SW480 (cell line): Measurements from ENCODE around the gene CPSF6.
A peak's percentile ranks its signal among the peaks of the same experiment; 100 is the strongest.
"Not testable (repeated sequence)": the region's sequence is repeated elsewhere in the genome, so short reads cannot be mapped to it uniquely, and the experiment has no call there.

ENCODE experiments used
- DNase-seq: peaks from one replicate; pipeline ENCODE4 v3.0.0-alpha.2; 2016; ENCODE audit warnings: low spot score

The CPSF6 gene

DNA sequence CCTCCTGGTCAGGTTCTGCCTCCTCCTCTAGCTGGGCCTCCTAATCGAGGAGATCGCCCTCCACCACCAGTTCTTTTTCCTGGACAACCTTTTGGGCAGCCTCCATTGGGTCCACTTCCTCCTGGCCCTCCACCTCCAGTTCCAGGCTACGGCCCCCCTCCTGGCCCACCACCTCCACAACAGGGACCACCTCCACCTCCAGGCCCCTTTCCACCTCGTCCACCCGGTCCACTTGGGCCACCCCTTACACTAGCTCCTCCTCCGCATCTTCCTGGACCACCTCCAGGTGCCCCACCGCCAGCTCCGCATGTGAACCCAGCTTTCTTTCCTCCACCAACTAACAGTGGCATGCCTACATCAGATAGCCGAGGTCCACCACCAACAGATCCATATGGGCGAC, 19.3 kb downstream of the CPSF6 start:
- DNase-seq: no peak

DNA sequence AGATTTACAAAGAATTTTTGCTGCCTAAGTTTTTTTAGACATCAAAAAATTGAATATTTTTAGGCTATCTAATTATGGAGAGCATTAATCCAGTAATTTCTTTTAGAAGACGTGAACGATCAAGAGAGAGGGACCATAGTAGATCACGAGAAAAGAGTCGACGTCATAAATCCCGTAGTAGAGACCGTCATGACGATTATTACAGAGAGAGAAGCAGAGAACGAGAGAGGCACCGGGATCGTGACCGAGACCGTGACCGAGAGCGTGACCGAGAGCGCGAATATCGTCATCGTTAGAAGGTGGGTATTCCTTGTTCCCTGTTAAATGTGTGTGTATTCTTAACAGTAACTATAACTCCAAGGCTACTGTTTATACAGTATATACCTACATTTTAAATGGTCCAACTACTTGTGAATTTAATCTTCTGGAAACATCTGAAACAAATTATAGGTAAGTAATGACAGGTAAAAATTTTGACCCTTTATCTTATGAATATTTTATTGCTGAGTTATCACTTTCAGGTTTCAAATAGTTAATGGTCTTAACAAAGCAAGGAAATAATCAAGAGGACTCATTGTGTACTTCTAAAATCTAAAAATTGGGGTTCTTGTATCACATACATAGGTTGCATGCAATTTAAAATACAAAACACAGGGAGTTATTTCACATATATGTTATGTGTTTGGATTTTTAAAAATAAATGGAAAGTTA, 23.1 kb downstream of the CPSF6 start:
- no peak for DNase-seq

DNA sequence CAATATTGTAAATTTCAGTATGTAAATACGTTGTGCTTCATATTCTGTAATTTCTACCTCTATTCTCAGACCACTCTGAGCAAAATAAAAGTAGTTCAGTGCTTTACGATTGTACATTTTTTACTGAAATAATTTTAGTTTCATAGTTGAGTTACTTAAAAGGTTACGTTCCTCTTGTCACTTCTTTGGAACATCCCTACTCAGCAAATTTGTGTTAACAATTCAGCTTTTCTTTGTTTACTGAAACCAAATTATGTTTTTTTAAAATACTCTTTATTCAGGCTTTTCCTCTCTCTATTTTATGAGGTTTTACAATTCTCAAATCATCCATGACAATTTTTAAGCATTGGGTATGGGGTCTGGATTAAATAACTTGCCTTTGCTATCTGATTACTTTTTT, 25.8 kb downstream of the CPSF6 start:
- no peak for DNase-seq

DNA sequence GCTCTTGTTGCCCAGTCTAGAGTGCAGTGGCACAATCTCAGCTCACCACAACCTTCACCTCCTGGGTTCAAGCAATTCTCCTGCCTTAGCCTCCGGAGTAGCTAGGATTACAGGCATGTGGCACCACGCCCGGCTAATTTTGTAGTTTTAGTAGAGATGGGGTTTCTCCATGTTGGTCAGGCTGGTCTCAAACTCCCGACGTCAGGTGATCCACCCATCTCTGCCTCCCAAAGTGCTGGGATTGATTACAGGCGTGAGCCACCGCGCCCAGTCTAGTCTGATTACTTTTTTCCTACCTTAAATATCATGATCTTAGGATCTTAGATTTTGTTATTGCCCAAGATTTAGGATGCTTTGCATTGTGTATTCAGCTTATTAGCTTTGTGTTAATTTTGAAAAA, 26.3 kb downstream of the CPSF6 start:
- not testable (repeated sequence) for DNase-seq

DNA sequence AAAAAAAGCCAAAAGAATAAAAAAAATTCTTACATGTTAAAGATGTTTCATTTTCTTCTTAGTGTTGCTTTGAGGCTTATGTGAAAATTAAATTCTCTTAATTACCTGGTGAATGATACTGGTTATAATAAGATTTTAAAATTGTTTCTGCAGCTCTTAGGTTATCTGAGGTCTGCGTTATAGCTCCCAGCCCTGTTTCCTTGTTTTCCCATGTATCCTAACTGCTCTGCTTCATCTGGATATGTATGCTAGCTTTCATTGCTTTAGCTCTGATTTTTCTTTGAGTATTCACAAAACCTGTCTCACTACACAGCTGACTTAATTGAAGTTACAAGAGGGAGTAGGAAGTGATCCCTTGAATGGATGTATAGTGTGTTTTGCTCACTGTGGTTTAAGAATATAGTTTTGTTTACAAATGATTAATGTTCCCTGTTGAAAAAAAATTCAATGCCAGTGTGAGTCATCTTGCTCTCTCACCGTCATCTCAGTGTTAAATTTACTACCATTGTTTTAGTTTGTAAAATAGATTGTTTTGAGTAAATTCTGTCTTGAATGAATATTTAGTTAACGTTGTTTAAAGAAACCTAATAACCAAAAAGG, 26.8 kb downstream of the CPSF6 start:
- peak; percentile 11 for DNase-seq

DNA sequence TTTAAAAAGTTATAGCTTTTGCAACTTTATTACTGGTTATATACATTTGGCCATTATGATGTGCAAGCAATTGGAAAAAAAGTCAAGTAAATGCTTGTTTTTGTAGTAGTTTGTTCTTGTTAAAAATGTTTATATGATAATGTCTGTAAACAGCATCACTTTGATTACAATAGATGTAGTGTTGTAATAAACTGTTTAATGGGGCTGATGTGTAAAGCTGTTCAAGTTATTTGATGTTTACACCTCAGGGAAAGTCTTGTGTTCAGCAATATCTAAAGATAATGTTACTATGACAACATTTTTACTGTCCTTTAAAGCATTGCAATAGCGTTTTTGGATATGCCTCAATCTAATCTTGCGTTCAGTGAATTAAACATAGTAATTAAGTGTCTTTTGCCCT, 30.4 kb downstream of the CPSF6 start:
- no peak for DNase-seq

DNA sequence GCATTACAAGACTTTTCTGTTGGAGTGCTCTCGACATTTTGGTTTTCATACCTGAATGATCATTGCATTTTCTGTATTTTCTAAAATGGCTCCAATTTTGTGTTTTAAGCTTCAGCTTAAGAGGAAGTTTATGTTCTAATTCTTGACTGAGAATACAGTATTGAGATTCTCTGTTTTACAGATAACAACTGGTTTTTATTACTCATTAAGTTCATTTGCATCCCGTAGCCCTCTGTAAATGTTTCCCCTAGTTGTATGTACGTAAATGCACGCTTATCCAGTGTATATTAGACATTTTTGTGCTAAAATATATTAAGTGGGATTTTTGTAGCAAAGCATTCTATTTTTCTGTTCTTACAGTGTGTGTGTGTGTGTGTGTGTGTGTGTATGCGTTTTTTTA, 33.1 kb downstream of the CPSF6 start:
- DNase-seq: no peak

DNA sequence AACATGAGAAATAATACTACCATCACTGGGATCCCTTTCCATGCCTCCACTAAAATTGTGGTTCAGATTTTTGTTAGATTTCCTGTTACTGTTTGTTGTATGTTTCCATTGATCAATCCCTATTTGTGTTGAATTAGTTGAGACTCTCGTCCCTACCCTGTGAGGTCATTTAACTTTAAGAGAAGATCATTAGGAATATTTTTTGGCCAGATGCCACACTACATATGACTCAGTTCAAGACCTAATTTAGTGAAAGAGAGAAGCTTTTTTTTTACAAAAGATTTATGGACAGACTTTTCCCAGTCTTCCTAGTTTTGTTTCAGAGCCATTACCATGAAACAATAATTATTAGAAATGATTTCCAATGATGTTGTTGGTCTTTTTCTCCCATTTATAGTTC, 35.5 kb downstream of the CPSF6 start:
- no peak for DNase-seq

DNA sequence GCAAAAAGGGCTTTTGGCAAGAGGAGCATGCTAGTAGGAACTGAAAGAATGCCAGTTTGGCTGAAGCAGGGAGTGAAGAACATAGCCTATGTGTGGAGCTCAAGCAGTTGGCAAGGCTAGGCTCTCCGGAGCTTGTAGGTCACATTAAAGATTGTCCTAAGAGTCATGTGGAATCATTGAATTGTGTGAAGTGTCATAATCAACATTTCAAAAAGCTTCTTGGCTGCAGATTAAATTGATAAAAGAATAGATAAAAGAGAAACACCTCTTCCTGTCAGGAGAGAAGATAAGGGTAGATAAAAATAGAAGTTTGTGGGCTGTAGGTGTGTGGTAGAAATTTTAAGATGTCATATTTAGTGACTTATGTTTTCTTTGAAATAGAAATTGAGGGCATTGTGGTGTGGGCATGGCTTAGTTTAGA, 36.1 kb downstream of the CPSF6 start:
- no peak for DNase-seq

DNA sequence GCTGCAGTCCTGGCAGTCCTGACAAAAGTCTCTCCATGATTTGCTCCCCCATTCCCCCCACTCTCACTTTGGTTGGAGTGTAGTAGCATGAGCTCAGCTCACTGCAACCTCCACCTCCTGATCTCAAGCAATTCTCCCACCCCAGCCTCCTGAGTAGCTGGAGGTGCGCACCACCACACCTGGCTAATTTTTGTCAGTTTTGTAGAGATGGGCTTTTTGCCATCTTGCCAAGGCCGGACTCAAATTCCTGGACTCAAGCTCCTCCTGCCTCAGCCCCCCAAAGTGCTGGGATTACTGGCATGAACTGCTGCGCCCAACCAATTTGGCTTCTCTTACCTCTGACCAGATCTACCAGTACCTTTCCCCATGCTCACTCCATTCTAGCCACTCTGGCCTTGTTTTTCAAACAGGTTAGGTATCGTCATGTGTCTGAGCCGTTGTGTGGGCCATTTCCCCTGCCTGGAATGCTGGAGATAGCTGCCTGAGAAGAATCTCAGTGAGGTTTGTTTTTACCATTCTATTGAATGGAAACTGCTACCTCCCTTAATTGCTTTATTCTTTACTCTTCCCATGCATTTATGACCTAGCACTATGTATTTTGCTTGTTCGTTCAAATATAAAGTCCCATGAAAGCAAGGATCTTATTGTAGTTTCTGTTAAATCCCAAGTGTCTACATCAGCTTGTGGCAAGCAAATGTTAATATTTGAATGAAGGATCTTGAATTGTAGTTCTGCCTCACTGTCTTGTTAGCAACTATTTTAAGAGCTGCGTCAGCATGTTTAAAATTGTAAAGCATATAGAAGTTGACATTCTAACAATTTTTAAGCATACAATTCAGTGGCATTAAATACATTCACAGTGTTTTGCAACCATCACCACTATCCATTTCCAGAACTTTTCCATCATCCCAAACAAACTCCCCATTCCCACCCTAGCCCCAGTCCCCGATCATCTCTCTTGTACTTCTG, 39.7 kb downstream of the CPSF6 start:
- no peak for DNase-seq

DNA sequence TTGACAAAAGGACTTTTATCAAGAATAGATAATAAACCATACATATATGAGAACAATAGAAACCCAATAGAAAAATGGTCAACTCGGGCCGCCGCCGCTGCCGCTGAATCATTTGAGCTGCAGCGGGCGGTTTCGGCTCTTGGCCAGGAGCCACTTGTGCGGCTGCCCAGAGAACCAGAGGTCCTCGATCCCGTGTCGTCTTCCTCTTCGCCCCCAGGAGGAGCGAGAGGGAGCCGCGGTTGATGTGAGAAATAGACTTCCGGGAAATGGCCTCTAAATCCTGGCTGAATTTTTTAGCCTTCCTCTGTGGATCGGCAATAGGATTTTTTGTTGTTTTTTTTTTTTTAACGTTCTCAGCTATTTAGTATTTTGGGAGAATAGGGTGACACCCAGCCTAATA, 44.8 kb downstream of the CPSF6 start:
- DNase-seq: peak; percentile 61

DNA sequence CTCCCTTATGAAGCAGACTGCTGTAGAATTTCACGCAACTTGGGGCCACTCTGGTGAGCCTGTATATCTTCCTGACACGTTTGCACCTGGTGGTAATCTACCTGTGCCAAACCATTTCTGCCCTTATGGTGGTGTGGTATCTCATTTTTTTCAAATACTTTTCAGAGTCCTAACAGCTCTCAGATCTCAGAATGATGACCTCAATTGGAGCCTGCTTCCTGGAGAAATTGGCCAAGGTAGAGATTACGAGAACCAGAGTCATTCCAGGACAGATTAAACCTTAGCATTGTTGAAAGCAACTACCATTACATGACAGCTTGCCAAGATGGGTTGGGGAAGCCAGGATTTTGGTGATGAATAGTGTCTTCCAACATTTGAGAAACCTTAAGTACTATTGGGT, 48.2 kb downstream of the CPSF6 start:
- no peak for DNase-seq

DNA sequence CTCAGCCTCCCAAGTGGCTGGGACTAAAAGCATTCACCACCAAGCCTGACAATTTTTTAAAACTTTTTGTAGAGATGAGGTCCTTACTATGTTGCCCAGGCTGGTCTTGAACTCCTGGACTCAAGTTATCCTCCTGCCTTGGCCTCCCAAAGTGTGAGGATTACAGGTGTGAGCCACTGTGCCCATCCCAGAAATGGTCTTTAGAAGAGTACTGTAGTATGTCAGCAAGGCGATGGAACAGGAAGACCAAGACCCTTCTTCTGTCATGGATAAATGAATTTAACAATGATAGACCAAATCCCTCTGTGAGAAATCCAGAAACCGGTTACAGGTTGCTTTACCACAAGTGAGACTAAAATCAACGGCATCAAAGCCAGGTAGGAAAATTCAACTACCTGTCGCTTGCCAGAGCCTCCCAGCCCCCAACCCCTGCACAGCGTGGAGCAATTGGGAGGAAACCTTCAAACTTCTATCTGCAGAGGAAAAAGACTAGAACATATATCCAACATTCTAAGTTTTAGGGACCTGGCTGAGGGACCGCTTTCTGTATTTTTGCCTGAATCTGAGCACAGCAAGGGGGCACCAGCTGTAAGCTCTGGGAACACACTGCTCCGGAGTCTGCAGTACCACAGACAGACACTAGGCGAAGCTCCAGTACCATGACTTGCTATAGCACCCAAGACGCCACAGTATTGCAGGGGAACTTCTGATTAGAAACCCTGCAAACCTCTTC, 51.3 kb downstream of the CPSF6 start:
- DNase-seq: peak; percentile 71

DNA sequence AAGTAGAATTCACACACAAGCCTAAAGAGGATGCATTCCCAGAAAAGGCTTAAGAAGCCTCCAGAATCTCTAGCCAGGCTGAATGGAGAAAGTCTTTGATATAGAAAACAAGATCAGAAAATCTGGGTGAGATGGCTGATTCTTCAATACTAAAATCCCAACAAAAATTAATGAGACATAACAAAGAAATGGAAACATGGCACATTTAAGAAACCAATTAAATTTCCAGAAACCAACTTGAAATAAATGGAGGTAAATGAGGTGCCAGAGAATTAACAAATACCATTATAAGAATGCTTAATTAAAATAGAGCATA, 51.9 kb downstream of the CPSF6 start:
- DNase-seq: no peak

DNA sequence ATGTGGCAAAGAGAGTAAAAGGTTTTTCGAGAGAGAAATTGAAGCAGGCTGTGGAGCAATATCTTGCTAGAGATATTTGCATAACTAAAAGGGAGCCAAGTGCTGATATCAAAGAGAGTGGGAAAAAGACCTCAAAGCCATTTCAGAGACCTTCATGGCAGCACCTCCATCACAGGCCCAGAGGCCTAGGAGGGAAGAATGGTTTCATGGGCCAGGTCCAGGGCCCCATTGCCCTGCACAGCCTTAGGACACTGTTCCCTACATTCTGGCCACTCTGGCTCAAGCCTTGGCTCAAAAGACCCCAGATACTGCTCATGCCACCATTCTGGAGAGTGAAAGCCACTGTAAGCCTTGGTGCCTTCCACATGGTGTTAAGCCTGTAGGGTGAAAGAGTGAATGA, 58.8 kb downstream of the CPSF6 start:
- DNase-seq: no peak

DNA sequence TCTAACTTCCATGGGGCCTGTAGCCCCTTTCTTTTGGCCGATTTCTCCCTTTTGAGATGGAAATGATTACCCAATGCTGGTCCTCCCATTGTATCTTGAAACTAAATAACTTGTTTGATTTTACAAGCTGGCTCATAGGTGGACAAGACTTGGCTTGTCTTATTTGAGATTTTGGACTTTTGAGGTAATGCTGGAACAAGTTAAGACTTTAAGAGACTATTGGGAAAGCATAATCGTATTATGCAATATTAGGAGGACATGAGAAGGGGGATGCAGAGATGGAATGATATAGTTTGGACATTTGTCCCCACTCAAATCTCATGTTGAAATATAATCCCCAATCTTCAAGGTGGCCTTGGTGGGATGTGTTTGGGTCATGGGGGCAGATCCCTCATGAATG, 59.6 kb downstream of the CPSF6 start:
- DNase-seq: no peak

DNA sequence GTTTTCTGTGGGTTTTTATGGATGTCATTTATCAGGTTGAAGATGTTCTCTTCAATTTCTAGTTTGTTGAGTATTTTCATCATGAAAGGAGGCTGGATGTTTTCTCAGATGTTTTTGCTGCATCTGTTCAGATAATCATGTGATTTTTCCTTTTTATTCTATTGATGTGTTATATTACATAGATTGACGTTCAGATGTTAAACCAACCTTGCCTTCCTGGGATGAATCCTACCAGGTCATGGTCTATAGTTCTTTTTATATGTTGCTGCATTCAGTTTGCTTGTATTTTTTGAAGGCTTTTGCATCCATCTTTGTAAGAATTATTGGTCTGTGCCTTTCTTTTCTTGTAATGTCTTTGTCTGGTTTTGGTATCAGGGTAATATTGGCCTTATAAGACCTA, 64.9 kb downstream of the CPSF6 start:
- DNase-seq: no peak

DNA sequence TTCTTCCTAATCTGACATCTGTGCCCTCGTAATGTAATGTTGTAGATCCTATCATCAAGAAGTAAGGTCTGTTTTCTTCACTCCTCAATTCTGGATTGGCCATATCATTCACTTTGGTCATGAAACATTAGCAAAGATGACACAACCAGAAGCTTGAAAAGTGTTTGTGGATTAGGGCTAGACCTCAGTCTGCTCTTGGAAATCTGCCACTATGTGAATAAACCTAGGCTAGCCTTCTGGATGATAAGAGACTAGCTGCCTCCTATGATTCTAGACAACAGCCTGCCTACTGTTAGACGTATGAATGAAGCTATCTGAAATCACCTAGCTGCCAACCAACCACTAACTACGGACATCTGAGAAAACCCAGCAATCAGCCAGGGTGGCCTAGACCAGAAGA, 70.1 kb downstream of the CPSF6 start:
- no peak for DNase-seq

DNA sequence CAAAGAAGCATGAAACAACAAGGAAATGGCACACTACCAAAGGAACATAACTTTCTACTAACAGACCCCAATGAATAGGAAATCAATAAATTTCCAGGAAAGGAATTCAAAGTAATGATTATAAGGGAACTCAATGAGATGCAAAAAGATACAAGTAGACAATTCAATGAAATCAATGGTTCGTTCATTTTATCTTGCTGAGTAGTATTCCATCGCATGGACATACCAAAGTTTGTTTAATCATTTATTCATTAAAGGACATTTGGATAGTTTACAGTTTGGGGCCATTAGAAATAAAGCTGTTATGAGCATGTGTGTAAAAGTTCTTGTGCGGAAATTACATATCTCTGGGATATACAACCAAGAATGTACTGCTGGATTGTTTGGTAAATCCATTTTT, 73.8 kb downstream of the CPSF6 start:
- no peak for DNase-seq

DNA sequence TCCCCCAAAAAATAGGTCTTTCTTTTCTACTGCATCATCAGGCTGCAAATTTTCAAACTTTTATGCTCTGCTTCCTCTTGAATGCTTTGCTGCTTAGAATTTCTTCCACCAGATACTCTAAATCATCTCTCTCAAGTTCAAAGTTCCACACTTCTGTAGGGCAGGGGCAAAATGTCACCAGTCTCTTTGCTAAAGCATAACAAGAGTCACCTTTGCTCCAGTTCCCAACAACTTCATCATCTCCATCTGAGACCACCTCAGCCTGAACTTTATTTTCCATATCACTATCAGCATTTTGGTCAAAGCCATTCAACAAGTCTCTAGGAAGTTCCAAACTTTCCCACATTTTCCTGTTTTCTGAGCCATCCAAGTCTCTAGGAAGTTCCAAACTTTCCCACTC, 77.4 kb downstream of the CPSF6 start:
- not testable (repeated sequence) for DNase-seq

DNA sequence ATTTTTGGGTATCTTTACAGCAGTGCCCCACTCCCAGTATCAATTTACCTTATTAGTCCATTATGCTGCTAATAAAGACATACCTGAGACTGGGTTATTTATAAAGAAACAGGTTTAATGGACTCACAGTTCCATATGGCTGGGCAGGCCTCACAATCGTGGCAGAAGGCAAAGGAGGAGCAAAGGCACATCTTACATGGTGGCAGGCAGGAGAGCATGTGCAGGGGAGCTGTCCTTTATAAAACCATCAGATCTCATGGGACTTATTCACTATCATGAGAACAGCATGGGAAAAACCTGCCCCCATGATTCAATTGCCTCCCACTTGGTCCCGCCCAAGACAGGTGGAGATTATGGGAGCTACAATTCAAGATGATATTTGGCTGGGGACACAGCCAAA, 77.9 kb downstream of the CPSF6 start:
- DNase-seq: not testable (repeated sequence)

DNA sequence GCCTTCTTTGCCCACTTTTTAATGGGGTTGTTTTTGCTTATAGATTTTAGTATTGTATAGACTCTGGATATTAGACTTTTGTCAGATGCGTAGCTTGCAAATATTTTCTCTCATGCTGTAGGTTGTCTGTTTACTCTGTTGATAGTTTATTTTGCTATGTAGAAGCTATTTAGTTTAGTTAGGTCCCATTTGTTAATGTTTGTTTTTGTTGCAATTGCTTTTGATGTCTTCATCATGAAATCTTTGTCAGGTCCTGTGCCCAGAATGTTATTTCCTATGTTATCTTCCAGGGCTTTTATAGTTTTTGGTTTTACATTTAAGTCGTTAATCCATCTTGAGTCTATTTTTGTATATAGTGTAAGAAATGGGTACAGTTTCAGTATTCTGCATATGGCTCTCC, 78.9 kb downstream of the CPSF6 start:
- DNase-seq: no peak

DNA sequence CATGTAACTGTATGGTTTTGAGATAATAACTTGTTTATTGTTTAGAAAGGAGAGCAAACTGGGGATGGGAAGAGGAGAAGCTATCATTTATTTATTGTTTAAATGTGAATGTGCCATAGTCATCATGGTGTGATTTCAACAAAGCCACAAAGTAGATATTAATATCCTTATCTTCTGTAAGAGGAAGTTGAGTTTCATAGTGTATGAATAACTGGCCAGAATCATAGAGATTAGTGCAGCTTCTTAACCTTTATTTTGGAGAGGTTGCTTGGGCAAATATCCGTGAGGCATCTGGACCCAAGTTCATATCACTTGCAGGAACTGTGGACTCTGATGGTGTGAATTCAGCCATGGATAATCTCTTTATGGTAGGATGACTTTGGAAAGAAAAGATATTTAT, 82.0 kb downstream of the CPSF6 start:
- no peak for DNase-seq
